Chondrocyte (in vitro differentiated cells): ENCODE measurements around the gene BICD2. TPM values are rescaled to one million over a fixed set of nuclear protein-coding genes. Genes with fewer than 3 reads are reported as not detected.

Experiments used
- DNase-seq: peaks from one replicate; pipeline ENCODE4 v3.0.0; 2021; ENCODE audit warnings: mixed read lengths, low spot score
- H3K27ac Mint-ChIP-seq: one replicate; pipeline ENCODE4 v1.8.0; 2021; ENCODE audit warnings: mild to moderate bottlenecking, moderate library complexity, mixed read lengths; ENCODE audit not compliant: unreplicated experiment
- H3K27me3 Mint-ChIP-seq: 2 replicates; pipeline ENCODE4 v1.8.0; 2021; ENCODE audit warnings: low read depth, mixed read lengths
- H3K36me3 Mint-ChIP-seq: 2 replicates; pipeline ENCODE4 v1.8.0; 2021; ENCODE audit warnings: low read depth, mixed read lengths
- H3K4me1 Mint-ChIP-seq: 2 replicates; pipeline ENCODE4 v1.8.0; 2021; ENCODE audit warnings: low read depth, mild to moderate bottlenecking, mixed read lengths
- H3K4me3 Mint-ChIP-seq: one replicate; pipeline ENCODE4 v1.8.0; 2021; ENCODE audit warnings: mild to moderate bottlenecking, moderate library complexity, mixed read lengths; ENCODE audit not compliant: unreplicated experiment
- H3K9me3 Mint-ChIP-seq: 2 replicates; pipeline ENCODE4 v1.8.0; 2021; ENCODE audit warnings: low read depth, mixed read lengths
- total RNA-seq: library from RNA; stranded (reverse); gene quantifications from 3 replicates; pipeline ENCODE4 v1.2.1, GENCODE V29; 2021
- TF ChIP-seq, protein P1 (sequence below): fragments of 200-600 bp; sonication (generic); IDR thresholded peaks from 2 replicates; pipeline ENCODE4 v1.5.0; 2021; ENCODE audit warnings: antibody characterized with exemption, mild to moderate bottlenecking, moderate library complexity

Gene BICD2
- total RNA-seq, 1 donor from 2014 or later = 41.9 TPM

DNA sequence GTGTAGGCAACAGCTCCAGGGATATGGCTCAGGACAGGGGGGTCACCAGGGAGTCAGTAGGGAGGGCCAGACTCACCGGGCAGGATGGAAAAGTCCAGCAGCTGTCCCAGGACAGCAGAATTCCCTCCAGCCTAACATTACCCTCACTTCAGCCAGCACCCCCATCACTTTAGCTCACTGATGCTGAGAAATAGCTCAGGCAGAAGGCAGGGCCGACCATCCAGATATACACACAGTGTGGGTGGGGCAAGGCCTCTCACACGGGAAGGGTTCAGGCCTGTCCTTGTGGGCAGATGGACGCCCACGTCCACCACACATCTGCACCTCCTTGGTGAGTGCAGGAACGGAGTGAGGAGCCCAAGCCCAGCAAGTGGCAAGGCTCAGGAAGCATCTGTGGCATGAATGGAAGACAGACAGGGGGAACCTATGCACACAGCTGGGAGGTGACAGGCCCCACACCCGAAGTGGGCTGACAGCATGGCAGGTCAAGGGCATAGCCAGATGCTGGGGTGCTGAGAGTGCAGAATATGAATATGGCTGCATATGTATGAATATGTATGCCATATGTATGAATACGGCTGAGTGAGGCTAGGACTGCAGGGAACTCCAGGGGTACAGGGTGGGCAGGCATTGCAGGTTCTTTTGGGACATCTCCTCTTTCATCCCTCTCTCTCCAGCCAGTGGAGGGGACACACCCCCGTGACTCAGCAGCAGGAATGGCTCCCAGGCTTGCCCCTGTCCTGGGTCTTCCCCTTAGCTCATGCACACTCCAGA is 17.0 kb downstream of the BICD2 start:
- Mint-ChIP-seq H3K4me3 (no peak overlapping the region), H3K27ac (peak overlapping the region; percentile 70), H3K9me3 (no peaks in the 10 kb centered on the region), H3K27me3 (no peaks in the 10 kb centered on the region), H3K36me3 (no peaks in the 10 kb centered on the region), H3K4me1 (peaks cover 53% of the 10 kb centered on the region)
- TF ChIP-seq, protein P1, sequence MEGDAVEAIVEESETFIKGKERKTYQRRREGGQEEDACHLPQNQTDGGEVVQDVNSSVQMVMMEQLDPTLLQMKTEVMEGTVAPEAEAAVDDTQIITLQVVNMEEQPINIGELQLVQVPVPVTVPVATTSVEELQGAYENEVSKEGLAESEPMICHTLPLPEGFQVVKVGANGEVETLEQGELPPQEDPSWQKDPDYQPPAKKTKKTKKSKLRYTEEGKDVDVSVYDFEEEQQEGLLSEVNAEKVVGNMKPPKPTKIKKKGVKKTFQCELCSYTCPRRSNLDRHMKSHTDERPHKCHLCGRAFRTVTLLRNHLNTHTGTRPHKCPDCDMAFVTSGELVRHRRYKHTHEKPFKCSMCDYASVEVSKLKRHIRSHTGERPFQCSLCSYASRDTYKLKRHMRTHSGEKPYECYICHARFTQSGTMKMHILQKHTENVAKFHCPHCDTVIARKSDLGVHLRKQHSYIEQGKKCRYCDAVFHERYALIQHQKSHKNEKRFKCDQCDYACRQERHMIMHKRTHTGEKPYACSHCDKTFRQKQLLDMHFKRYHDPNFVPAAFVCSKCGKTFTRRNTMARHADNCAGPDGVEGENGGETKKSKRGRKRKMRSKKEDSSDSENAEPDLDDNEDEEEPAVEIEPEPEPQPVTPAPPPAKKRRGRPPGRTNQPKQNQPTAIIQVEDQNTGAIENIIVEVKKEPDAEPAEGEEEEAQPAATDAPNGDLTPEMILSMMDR = no peak
- DNase-seq = no peak

DNA sequence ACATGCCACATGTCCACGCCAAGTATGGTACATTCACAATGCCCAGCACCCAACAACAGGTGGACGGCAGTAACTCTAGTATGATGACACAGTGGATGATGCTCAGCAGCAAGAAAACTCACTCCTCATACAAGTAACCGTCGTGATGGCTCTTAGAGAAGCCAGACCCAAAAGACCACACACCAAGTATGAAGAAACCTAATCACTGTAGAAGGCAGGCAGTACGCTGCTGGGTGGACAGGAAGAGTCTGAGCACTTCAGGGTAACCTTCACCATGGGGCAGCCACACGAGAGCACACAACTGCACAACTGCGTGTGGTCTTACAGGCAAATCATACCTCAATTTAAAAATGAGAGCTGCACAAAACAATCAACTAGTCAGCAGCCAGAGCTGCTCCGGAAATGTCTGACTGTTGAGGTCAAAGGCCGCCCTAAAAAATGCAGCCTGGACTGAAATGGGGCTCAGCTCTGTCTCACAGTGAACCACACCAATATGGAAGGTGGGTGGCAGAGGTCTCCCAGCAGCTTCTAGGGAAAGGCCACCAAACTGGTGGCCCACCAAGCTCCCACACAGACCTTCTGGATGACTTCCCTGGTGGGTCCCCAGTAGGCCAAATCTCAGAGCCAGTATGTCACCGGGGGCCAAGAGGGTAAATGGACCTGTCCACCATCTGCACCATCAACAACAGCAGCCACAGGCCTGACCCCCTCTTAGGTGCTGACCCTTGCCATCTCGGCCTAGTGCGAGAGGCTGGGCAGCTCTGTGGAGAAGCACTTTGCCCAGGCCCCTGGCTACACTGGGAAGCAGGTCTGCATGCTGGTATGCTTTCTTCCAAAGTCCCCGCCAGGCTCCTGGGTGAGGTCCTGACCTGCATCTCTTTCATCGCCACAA is 17.8 kb downstream of the BICD2 start:
- peaks cover 51% of the 10 kb centered on the region for H3K4me1 Mint-ChIP-seq
- no peaks in the 10 kb centered on the region for H3K27me3 Mint-ChIP-seq
- no peaks in the 10 kb centered on the region for H3K9me3 Mint-ChIP-seq
- no peaks in the 10 kb centered on the region for H3K36me3 Mint-ChIP-seq
- TF ChIP-seq, protein P1 = no peak
- H3K4me3 Mint-ChIP-seq = no peak overlapping the region
- DNase-seq = no peak
- peak overlapping the region; percentile 70 for H3K27ac Mint-ChIP-seq

DNA sequence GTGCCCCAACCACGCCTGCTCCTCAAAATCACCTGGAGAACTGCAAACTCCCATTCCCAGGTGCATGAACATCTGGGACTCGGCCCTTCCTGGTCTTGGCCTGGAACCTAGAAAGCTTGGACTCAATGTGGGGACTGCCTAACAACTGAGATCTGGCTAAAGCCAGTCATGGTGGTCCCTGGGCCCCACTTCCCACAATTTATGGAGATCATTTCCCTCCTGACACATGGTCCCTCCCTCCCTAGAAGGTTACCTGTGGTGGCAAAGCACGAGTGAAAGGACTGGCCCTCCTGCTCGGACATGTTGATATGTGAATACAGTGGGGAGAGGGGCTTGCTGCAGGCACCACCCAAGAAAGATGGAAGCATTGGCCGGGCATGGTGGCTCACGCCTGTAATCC is 18.8 kb downstream of the BICD2 start:
- H3K4me3 Mint-ChIP-seq = no peak overlapping the region
- no peak for DNase-seq
- H3K27ac Mint-ChIP-seq = peak overlapping the region; percentile 68
- no peaks in the 10 kb centered on the region for H3K36me3 Mint-ChIP-seq
- H3K4me1 Mint-ChIP-seq = peaks cover 59% of the 10 kb centered on the region
- no peaks in the 10 kb centered on the region for H3K9me3 Mint-ChIP-seq
- TF ChIP-seq, protein P1 = no peak
- no peaks in the 10 kb centered on the region for H3K27me3 Mint-ChIP-seq

DNA sequence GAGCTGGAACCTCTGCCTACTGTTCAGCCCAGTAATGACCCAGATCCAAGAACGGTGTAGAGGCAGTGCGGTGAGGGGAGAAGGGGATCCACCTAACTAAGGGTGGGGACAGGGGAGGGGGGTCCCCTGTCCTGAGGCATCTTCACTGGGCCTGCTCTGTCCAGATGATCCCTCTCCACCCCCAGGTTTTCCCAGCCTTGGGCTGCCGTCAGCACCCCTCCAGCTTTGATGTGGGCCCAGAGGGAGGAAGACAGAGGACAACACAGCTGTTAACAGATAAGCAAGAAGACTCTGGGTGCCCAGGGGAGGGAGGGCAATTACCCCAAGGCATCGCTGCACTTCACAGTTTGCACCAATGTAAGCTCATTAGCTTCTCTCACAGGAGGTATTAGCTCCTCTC is 19.3 kb downstream of the BICD2 start:
- Mint-ChIP-seq H3K36me3 (no peaks in the 10 kb centered on the region), H3K9me3 (no peaks in the 10 kb centered on the region), H3K4me3 (no peak overlapping the region), H3K27ac (peak overlapping the region; percentile 45), H3K27me3 (no peaks in the 10 kb centered on the region), H3K4me1 (peaks cover 64% of the 10 kb centered on the region)
- TF ChIP-seq, protein P1 = no peak
- DNase-seq = no peak

DNA sequence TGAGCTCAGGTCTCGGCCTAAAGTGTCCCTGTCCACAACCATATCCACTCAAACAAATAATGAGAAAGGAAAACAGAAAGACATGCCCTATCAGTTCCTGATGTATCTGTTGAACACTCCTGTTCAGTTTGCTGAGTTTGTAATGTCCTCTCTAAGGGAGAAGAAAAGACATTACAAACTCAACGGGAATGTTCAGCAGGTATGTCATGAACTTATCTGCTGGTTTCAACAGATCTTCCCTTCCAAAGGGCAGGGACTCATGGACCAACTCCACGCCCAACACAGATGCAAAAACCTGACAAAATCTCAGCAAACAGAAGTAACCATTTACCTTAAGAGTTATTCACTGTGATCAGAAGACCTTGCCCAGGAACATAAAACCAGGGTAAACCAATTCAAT is 23.7 kb downstream of the BICD2 start:
- H3K27ac Mint-ChIP-seq = no peak overlapping the region
- H3K27me3 Mint-ChIP-seq = no peaks in the 10 kb centered on the region
- TF ChIP-seq, protein P1 = no peak
- DNase-seq = no peak
- H3K9me3 Mint-ChIP-seq = no peaks in the 10 kb centered on the region
- no peaks in the 10 kb centered on the region for H3K36me3 Mint-ChIP-seq
- H3K4me1 Mint-ChIP-seq = peaks cover 50% of the 10 kb centered on the region
- no peak overlapping the region for H3K4me3 Mint-ChIP-seq
